GM18951 (cell line): Measurements from ENCODE around the gene MLKL.

Experiments
- POLR2A ChIP-seq: IDR thresholded peaks from 4 replicates; pipeline ENCODE4 v1.6.1; 2011; ENCODE audit warnings: mild to moderate bottlenecking; ENCODE audit not compliant: insufficient read length, insufficient read depth; ENCODE audit errors: extremely low read depth
- in situ Hi-C: fragments of 300-500 bp; cut with MboI; formaldehyde crosslinking; loops from one replicate; pipeline ENCODE4 v1.12.0; 2022; ENCODE audit warnings: low sequenced_read_pairs, mixed read lengths, inconsistent platforms; ENCODE audit not compliant: unreplicated experiment

The MLKL gene

DNA sequence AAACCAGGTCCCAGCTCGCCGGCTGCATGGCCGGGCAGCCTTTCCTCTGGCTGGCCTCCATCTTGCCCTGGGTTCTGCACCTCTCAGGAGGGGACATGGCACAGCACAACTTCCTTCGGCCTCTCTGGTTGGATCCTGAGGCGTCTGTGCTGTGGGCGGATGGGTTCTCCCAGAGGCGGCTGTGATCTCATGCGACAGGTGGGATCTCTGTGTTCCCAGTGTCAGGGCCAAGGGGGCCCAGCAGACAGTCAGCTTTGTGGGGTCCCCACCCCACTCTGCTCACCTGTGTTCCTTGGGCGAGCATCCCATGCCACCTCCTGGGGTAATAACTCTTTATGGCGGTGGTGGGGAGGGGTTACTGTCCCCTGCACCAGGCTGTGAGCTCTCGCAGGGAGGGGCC is 38.2 kb upstream of the MLKL start:
- no peak for TF ChIP-seq POLR2A
- in situ Hi-C loops: no loop called here

DNA sequence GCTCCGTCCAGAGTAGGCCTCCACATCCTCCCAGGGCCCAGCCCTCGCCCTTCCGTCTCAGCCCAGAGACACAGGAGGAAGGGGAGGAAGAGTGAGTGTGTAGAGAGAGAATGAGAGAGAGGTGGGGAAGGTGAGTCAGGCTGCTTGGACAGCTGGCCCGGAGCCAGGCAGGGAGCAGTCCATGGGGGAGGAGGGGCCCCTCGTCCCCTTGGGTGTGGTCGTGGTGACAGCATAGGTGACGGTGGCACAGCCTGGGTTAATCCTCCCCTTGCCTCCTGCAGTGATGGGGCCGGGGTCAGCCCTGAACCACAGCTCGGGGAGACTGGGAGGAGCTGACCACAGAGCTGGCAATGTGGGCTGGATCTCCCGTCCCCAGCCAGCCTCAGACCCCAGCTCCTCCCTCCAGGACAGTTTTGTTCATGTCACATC is 37.5 kb upstream of the MLKL start:
- in situ Hi-C loops: no loop called here
- no peak for TF ChIP-seq POLR2A

DNA sequence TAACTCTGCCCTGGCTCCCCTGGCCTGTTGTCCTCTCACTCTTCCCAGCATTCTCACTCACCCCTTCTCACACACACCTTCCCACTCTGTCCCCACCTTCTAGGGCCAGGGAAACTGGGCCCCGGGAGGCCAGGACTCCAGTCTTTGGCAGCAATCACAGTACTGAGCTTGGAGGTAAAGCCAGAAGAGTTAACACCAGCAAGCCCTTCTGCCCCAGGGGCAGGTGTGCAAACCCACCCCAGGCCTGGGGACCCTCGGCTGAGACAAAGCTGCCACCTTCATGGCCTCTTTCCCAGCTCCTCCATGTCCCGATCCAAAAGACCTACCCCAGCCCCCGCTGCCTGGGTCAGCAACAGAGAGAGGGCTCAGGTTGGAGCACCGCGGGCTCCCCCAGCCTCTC is 36.9 kb upstream of the MLKL start:
- no peak for TF ChIP-seq POLR2A
- in situ Hi-C loops: no loop called here

GRCh38 chr16:74736531-74737157 is 36.0 kb upstream of the MLKL start:
- in situ Hi-C loops: no loop called here
- no peak for TF ChIP-seq POLR2A

DNA sequence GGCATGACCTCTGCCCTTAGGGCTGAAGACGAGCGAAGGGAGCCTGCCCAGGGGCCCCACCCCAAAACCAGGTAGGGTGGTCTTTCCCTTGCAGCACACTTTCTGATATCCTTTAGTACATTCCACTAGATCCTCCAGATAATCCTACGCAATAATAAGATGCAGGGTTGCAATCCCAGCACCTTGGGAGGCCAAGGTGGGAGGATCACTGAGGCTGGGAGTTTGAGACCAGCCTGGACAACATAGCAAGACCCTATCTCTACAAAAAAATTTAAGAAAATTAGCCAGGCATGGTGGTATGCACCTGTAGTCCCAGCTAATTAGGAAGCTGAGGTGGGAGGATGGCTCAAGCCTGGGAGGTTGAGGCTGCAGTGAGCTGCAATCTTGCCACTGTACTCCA is 34.9 kb upstream of the MLKL start:
- in situ Hi-C loops: no loop called here
- no peak for TF ChIP-seq POLR2A

DNA sequence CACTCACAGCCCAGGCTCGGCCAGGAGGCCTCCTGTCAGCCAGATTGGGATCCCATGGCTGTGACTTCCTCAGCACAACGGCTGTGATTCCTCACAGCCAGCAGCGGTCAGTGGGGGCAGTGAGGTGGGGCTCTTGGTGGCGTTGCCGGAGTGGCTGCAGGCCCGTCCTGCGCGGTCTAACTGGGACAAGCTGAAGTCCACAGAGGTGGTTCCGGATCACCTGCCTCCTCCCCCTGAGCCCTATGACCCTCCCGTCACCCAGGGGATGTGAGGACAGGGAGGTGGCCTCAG is 34.4 kb upstream of the MLKL start:
- no peak for TF ChIP-seq POLR2A
- in situ Hi-C loops: no loop called here

DNA sequence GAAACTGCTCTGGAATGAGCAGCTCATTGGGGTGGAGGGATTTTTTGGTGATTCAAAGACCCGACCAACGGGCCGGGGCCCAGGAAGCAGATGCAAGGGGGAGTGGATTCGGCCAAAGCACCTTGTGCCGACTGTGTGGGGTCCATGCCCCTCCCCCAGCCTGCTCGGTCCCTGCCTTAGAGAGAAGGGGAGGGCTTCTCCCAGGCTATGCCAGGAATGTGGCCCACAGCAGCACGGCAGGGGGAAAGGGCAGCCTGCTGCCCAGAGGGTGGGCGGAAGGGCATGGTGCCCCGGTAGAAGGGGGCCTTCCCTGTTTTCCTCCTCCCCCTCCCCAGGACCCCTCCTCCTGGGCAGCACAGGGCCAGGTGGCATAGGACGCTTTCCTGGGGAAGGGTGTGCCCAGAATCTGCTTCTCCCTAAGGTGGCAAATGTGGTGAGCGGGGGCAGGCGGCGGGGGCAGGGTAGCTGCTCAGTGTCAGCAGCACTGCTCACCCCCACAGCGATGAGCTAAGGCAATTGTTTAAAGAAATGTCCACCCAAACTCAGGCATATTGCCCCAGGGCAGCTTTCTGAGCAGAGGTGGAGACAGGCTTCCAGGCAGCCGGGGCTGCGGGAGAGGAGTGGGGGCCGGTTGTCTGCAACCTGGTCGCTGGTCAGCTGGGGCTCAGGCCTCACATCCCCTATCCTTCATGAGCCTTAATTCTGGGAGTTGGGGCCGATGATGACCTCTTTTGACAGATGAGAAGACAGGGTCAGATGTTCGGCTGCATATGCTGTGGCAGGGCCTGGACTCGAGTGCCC is 33.9 kb upstream of the MLKL start:
- in situ Hi-C loops: no loop called here

GRCh38 chr16:74732707-74733350 is 32.2 kb upstream of the MLKL start:
- in situ Hi-C loops: no loop called here
- TF ChIP-seq POLR2A: no peak

More for the DNA sequence above, 33.9 kb upstream of the MLKL start:
- TF ChIP-seq POLR2A: no peak

GRCh38 chr16:74731853-74732477 is 31.3 kb upstream of the MLKL start:
- in situ Hi-C loops: no loop called here
- no peak for TF ChIP-seq POLR2A

DNA sequence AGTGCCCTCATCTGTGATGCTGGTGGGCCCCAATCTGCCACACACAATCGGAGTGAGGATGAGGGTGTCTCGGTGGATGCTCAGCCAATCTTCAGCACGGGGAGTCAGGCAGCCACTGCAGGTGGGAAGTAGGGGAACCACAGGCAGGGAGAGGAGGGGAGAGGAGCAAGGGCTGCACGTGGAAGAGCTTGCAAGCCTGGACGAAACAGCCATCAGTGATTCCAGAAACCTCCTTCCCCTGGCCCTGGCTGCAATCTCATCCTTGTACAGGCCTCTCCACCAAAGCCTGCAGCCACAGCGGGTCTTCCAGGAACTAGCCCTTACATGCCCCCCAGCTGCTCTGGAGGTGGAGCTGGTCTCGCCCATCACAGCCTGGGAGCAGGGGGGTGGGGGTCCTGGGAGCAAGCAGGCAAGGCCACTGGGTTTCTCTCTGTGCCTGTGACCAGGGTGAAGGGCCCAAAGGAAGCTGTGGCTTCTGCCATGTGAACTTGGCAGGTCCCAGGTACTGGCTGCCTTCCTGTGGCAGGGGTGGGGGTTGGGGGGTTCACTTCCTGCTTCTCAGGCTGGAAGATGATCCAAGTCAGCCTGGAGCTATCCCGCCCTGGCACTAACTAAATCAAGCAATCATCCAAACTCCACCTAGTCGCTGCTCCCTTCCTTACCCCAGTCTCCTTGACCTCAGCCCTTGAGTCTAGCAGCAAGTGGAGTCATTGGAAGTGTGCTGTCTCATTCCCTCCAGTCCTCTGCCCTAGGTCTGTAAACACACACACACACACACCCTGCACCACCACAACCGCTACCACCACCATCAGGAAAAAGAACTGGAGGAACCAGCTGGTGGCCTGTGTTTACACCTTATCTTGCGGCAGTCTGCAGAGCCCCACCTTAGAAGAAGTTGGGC is 29.4 kb upstream of the MLKL start:
- in situ Hi-C loops: no loop called here
- TF ChIP-seq POLR2A: no peak

- no peak for TF ChIP-seq POLR2A
These were observed 27.2 kb upstream of the MLKL start for GRCh38 chr16:74727903-74728302.

GRCh38 chr16:74726716-74727115 is 26.1 kb upstream of the MLKL start:
- in situ Hi-C loops: no loop called here
- no peak for TF ChIP-seq POLR2A

More at GRCh38 chr16:74727903-74728302, 27.2 kb upstream of the MLKL start:
- in situ Hi-C loops: no loop called here
